Pancreas (tissue), 10 donors: Measurements from ENCODE around the gene IL17REL. TPM values are rescaled to one million over a fixed set of nuclear protein-coding genes. Genes with fewer than 3 reads are reported as not detected.

ENCODE experiments used
- ATAC-seq, 4 donors: fragments of 200-7000 bp; cut with Tn5 transposase; one replicate each; pipeline versions ENCODE4 v1.8.0 to v1.9.1; 2020; ENCODE audit warnings: mild to moderate bottlenecking in 4 of 4, moderate library complexity in 4 of 4
- DNase-seq, 6 donors: peaks; one replicate each; pipeline ENCODE4 v3.0.0-alpha.2; 2020
- FAIRE-seq: peaks from 2 replicates; lab custom pipeline; 2012; peaks lifted over from hg19 to GRCh38; lab: Jason Lieb, UNC
- H3K27ac ChIP-seq, 4 donors: fragments of 200-600 bp; sonication (generic); 1 replicate in 3 of 4; 2 replicates in 1 of 4; pipeline versions ENCODE4 v1.5.0 to v1.8.0; 2020
- H3K27me3 ChIP-seq, 4 donors: fragments of 200-600 bp; one replicate each; pipeline ENCODE4 v1.8.0; 2021
- H3K36me3 ChIP-seq, 3 donors: fragments of 200-600 bp; sonication (generic) in 1 of 3; one replicate each; pipeline versions ENCODE4 v1.5.0 to v1.8.0; 2020 to 2021
- H3K4me1 ChIP-seq, 3 donors: fragments of 200-600 bp; one replicate each; pipeline ENCODE4 v1.8.0; 2021
- H3K4me3 ChIP-seq, 4 donors: fragments of 200-600 bp; sonication (generic) in 2 of 4; one replicate each; pipeline versions ENCODE4 v1.5.0 to v1.8.0; 2020 to 2021
- H3K9me3 ChIP-seq, 4 donors: fragments of 200-600 bp; one replicate each; pipeline ENCODE4 v1.8.0; 2021
- WGBS, 2 donors: extraction: QIAGEN DNeasy Blood & Tissue Kit; methylation state at CpG; one replicate each; pipeline ENCODE4 v1.1.7; 2013; 5-methylcytosine and 5-hydroxymethylcytosine counted together
- intact Hi-C, 3 donors: fragments of 100-400 bp; cut with DNase I; formaldehyde crosslinking; loops; one replicate each; pipeline versions ENCODE4 v1.11.1 to v1.14.2; 2022
- polyA plus RNA-seq, 2 donors: library from polyadenylated mRNA; stranded (reverse); fragments of 200-250 nt; gene quantifications; one replicate each; pipeline ENCODE4 v1.2.3, GENCODE V29; 2013
- total RNA-seq, 6 donors: library from RNA; stranded (reverse); fragmentation: NEBNext Ultra II Directional in 4 of 6; extraction: Animal tissue kit (Norgen Biotek cat#: 25700) in 4 of 6; gene quantifications; one replicate each; pipeline versions ENCODE4 v1.2.1 to v1.2.4, GENCODE V29; 2021 to 2023
- TF ChIP-seq, protein P1 (sequence below), 4 donors: fragments of 200-600 bp; sonication (generic) in 3 of 4; IDR thresholded peaks; one replicate each; pipeline versions ENCODE4 v1.5.0 to v1.8.0; 2021; ENCODE audit warnings: antibody characterized with exemption in 4 of 4
- donor health status: healthy with polysubstance abuse.
- donor health status: DM: no; HTN: no; CAD: no; lungs with moderate emphysema.
- donor health status: DM: no; HTN: no; CAD: no.
- donor health status: control.
- donor health status: control.
- donor health status: Bipolar disorder and iron deficiency.
- donor health status: DM: yes; HTN: yes; CAD: no.
- donor health status: DM: no; HTN: no; CAD: no.
- donor health status: DM: no; HTN: no; CAD: no.
- donor health status: DM: yes; HTN: yes; CAD: no.

The IL17REL gene
- total and polyA plus RNA-seq, 8 donors, result not detected

DNA sequence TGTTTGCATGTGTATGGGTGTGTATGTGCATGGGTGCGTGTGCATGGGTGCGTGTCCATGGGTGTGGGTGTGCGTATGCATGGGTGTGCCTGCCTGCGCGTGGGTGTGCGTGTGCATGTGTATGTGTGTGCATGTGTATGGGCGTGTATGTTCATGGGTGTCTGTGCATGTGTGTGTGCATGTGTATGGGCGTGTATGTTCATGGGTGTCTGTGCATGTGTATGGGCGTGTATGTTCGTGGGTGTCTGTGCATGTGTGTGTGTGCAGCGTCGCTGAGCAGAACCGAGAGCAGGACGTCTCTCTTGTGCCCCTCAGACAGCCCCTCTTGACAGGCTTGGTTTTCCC is 13.9 kb downstream of the IL17REL start:
- intact Hi-C loops, result no loop called here
- Histone ChIP-seq H3K4me1 (no peaks in the 10 kb centered on the region), H3K27ac (no peak overlapping the region), H3K9me3 (no peaks in the 10 kb centered on the region), H3K27me3 (no peaks in the 10 kb centered on the region), H3K4me3 (no peak overlapping the region), H3K36me3 (no peaks in the 10 kb centered on the region)
- FAIRE-seq, result no peak
- 80 to 93% methylated on average over 14 of the region's 14 CpGs for WGBS, 2 donors
- no peak for DNase-seq
- TF ChIP-seq, protein P1, sequence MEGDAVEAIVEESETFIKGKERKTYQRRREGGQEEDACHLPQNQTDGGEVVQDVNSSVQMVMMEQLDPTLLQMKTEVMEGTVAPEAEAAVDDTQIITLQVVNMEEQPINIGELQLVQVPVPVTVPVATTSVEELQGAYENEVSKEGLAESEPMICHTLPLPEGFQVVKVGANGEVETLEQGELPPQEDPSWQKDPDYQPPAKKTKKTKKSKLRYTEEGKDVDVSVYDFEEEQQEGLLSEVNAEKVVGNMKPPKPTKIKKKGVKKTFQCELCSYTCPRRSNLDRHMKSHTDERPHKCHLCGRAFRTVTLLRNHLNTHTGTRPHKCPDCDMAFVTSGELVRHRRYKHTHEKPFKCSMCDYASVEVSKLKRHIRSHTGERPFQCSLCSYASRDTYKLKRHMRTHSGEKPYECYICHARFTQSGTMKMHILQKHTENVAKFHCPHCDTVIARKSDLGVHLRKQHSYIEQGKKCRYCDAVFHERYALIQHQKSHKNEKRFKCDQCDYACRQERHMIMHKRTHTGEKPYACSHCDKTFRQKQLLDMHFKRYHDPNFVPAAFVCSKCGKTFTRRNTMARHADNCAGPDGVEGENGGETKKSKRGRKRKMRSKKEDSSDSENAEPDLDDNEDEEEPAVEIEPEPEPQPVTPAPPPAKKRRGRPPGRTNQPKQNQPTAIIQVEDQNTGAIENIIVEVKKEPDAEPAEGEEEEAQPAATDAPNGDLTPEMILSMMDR (IDR thresholded peaks at IDR 0.05), result no peak
- ATAC-seq, result no peak

DNA sequence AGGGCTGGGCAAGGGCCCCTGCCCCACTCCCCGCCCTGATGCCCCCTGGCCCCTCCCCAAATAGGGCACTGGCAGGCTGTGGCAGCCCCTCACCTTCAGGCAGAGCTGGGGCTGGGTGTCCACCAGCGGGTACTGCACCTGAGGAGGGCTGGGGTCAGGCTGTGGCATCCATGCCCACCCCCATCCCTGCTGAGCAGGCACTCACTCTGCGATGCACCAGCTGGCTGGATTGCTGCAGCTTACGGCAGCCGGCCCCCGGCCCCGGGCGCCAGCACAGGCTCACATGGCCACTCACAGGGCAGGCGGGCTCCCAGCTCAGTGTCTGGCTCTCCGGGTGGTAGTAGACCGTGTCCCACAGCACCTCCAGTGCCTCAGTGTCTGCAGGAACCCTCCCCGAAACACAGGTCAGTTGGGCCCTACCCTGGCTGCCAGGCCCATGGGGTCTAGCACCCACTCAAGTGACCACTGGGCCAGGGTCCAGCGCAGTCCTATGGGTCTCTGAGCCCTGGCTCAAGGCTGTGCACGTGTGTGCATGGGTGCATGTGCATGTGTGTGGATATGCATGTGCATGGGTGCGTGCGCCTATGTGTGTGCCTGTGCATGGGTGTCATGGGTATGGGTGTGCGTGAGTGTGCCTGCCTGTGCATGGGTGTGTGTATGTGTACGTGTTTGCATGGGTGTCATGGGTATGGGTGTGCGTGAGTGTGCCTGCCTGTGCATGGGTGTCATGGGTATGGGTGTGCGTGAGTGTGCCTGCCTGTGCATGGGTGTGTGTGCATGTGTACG is 14.4 kb downstream of the IL17REL start:
- intact Hi-C loops, result no loop called here

DNA sequence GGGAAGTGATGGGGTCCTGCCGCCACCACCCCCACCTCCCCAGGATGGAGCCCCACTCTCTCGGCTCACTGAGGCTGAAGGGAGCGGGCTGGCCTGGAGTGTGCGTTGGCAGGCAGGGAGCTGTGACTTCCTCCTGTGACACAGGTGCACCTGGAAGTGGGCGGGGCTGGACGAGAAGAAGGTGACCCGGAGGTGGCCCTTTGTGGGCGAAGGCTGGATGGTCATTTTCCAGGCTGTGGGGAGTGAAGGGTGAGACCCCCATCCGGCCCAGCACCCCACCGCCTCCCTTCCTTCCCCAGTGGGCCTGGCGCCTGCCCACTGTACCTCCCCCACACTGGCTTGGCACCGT is 15.3 kb downstream of the IL17REL start:
- no peak overlapping the region for H3K4me3 ChIP-seq
- ATAC-seq (peak in 3 of 4 donors; percentile 33 to 46 (median 39)), DNase-seq (peak in 4 of 6 donors; percentile 22 to 70 (median 53)), FAIRE-seq (no peak)
- TF ChIP-seq, protein P1 (IDR thresholded peaks at IDR 0.05), result no peak
- no peaks in the 10 kb centered on the region for H3K9me3 ChIP-seq
- intact Hi-C loops, result no loop called here
- H3K4me1 ChIP-seq, result no peaks in the 10 kb centered on the region
- no peaks in the 10 kb centered on the region for H3K36me3 ChIP-seq
- no peak overlapping the region for H3K27ac ChIP-seq
- no peaks in the 10 kb centered on the region for H3K27me3 ChIP-seq
- WGBS, 2 donors, result 65 to 70% methylated on average over 10 to 12 of the region's 12 CpGs

More for the DNA sequence above, 14.4 kb downstream of the IL17REL start:
- no peak overlapping the region for H3K27ac ChIP-seq
- H3K9me3 ChIP-seq, result no peaks in the 10 kb centered on the region
- 91 to 97% methylated on average over 20 to 21 of the region's 21 CpGs for WGBS, 2 donors
- H3K27me3 ChIP-seq, result no peaks in the 10 kb centered on the region
- TF ChIP-seq, protein P1 (IDR thresholded peaks at IDR 0.05), result no peak
- ATAC-seq (no peak), FAIRE-seq (no peak), DNase-seq (peak in 2 of 6 donors; percentile 10 to 57)
- no peaks in the 10 kb centered on the region for H3K36me3 ChIP-seq
- no peak overlapping the region for H3K4me3 ChIP-seq
- no peaks in the 10 kb centered on the region for H3K4me1 ChIP-seq

DNA sequence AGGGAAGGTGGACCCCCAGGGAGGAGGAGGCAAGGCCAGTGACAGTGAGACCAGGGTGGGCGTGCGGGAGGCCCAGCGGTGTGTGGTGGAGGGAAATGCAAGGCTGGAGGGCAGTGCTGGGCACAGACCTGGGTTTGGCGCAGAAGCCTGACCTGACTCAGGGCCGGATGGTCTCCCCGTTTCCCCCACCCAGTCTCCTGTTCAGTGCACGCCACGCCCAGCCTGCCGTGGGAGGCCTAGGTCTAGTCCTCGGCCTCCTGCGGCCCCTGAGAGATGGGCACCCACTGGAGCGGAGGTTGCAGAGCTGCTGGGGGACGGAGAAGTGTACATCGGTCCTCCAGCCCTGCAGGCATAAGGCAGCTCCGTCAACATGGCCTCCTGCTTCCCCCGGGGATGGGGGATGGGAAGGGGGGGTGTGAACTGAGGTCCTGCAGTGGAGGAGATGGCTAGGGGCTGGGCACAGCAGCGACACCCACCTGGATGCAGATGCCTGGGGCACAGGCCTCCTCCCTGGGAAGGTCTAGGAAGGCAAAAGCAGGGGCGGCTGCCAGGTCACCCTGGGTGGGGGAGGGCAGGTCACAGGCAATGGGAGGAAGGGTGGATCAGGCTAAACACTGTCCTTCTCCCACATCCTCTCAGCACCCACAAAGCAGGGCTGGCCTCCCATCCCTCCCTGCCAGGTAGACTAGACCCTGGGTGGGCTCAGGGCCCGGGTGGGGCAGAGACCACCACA is 15.9 kb downstream of the IL17REL start:
- no peak for FAIRE-seq
- H3K4me1 ChIP-seq, result no peaks in the 10 kb centered on the region
- no peaks in the 10 kb centered on the region for H3K9me3 ChIP-seq
- no peak overlapping the region for H3K27ac ChIP-seq
- no peaks in the 10 kb centered on the region for H3K27me3 ChIP-seq
- TF ChIP-seq, protein P1 (IDR thresholded peaks at IDR 0.05), result no peak
- intact Hi-C loops, result no loop called here
- H3K36me3 ChIP-seq, result no peaks in the 10 kb centered on the region
- 84 to 88% methylated on average over 16 to 19 of the region's 19 CpGs for WGBS, 2 donors
- H3K4me3 ChIP-seq, result no peak overlapping the region
- ATAC-seq, result no peak
- DNase-seq, result peak in 3 of 6 donors; percentile 43 to 67 (median 50)
